ENCODE data around the gene FGGY. TPM values are rescaled to one million over a fixed set of nuclear protein-coding genes. Genes with fewer than 3 reads are reported as not detected.

Gene FGGY
- total RNA-seq, 1 experiment from 2014 or later: 12.0 TPM

DNA sequence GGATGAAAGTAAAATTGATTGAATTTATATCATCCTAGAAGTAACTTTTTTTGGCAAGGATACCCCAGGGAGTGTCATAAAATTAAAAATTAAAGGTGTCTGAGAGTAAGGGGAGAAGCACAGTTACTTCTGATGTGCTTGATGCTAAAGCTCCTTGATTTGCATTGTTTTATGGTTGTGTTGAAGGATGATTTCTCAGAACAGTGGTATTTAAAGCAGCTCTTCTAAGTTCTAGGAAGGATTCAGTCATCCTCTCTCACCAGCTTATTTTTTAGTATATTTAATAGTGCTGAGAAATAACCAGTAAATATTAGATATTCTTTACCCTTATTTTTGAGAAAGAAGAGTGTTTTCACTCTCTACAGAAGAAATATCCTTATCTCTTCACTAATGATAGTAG, 93.0 kb downstream of the FGGY start:
- Mint-ChIP-seq H3K4me1 (peaks cover 35% of the 10 kb centered on the region), H3K36me3 (no peaks in the 10 kb centered on the region), H3K27ac (no peak overlapping the region), H3K4me3 (no peak overlapping the region), H3K9me3 (peaks cover 5% of the 10 kb centered on the region; the same call in 1 of the 2 replicates), H3K27me3 (ENCODE audit: low read depth) (no peaks in the 10 kb centered on the region)
- CTCF ChIA-PET: no interaction called here
- no peak for ATAC-seq
- POLR2A ChIA-PET: no interaction called here
- TF ChIP-seq JUN (CRISPR knock-in tag; IDR thresholded peaks at IDR 0.05) (no peak), ZNF263 (CRISPR knock-in tag; IDR thresholded peaks at IDR 0.05; ENCODE audit: low read depth) (no peak), EMX1 (CRISPR knock-in tag; IDR thresholded peaks at IDR 0.05) (no peak), NR3C1 (CRISPR knock-in tag; conservative IDR thresholded peaks at IDR 0.05; ENCODE audit: low read depth) (no peak), ZNF219 (CRISPR knock-in tag; IDR thresholded peaks at IDR 0.05; ENCODE audit: borderline replicate concordance) (no peak), ZNF396 (CRISPR knock-in tag; IDR thresholded peaks at IDR 0.05; ENCODE audit: borderline replicate concordance) (no peak), FOXP1 (CRISPR knock-in tag; IDR thresholded peaks at IDR 0.05; ENCODE audit: borderline replicate concordance) (no peak), ELF4 (CRISPR knock-in tag; IDR thresholded peaks at IDR 0.05; ENCODE audit: low read depth) (no peak), FOXJ3 (CRISPR knock-in tag; IDR thresholded peaks at IDR 0.05; ENCODE audit: borderline replicate concordance) (no peak), TCF7 (CRISPR knock-in tag; IDR thresholded peaks at IDR 0.05; ENCODE audit: low read depth) (no peak), ZNF138 (CRISPR knock-in tag; conservative IDR thresholded peaks at IDR 0.05) (no peak), MYBL2 (CRISPR knock-in tag; IDR thresholded peaks at IDR 0.05) (no peak), ZNF416 (CRISPR knock-in tag; IDR thresholded peaks at IDR 0.05) (no peak), NR2C2 (CRISPR knock-in tag; IDR thresholded peaks at IDR 0.05) (no peak)
- TF ChIP-seq, protein P1, sequence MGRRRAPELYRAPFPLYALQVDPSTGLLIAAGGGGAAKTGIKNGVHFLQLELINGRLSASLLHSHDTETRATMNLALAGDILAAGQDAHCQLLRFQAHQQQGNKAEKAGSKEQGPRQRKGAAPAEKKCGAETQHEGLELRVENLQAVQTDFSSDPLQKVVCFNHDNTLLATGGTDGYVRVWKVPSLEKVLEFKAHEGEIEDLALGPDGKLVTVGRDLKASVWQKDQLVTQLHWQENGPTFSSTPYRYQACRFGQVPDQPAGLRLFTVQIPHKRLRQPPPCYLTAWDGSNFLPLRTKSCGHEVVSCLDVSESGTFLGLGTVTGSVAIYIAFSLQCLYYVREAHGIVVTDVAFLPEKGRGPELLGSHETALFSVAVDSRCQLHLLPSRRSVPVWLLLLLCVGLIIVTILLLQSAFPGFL (CRISPR knock-in tag; IDR thresholded peaks at IDR 0.05; ENCODE audit: borderline replicate concordance): no peak
- TF ChIP-seq, protein P2, sequence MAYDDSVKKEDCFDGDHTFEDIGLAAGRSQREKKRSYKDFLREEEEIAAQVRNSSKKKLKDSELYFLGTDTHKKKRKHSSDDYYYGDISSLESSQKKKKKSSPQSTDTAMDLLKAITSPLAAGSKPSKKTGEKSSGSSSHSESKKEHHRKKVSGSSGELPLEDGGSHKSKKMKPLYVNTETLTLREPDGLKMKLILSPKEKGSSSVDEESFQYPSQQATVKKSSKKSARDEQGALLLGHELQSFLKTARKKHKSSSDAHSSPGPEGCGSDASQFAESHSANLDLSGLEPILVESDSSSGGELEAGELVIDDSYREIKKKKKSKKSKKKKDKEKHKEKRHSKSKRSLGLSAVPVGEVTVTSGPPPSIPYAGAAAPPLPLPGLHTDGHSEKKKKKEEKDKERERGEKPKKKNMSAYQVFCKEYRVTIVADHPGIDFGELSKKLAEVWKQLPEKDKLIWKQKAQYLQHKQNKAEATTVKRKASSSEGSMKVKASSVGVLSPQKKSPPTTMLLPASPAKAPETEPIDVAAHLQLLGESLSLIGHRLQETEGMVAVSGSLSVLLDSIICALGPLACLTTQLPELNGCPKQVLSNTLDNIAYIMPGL (CRISPR knock-in tag; IDR thresholded peaks at IDR 0.05): no peak
- TF ChIP-seq, protein P3, sequence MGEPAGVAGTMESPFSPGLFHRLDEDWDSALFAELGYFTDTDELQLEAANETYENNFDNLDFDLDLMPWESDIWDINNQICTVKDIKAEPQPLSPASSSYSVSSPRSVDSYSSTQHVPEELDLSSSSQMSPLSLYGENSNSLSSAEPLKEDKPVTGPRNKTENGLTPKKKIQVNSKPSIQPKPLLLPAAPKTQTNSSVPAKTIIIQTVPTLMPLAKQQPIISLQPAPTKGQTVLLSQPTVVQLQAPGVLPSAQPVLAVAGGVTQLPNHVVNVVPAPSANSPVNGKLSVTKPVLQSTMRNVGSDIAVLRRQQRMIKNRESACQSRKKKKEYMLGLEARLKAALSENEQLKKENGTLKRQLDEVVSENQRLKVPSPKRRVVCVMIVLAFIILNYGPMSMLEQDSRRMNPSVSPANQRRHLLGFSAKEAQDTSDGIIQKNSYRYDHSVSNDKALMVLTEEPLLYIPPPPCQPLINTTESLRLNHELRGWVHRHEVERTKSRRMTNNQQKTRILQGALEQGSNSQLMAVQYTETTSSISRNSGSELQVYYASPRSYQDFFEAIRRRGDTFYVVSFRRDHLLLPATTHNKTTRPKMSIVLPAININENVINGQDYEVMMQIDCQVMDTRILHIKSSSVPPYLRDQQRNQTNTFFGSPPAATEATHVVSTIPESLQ (CRISPR knock-in tag; IDR thresholded peaks at IDR 0.05): no peak
- TF ChIP-seq, protein P4, sequence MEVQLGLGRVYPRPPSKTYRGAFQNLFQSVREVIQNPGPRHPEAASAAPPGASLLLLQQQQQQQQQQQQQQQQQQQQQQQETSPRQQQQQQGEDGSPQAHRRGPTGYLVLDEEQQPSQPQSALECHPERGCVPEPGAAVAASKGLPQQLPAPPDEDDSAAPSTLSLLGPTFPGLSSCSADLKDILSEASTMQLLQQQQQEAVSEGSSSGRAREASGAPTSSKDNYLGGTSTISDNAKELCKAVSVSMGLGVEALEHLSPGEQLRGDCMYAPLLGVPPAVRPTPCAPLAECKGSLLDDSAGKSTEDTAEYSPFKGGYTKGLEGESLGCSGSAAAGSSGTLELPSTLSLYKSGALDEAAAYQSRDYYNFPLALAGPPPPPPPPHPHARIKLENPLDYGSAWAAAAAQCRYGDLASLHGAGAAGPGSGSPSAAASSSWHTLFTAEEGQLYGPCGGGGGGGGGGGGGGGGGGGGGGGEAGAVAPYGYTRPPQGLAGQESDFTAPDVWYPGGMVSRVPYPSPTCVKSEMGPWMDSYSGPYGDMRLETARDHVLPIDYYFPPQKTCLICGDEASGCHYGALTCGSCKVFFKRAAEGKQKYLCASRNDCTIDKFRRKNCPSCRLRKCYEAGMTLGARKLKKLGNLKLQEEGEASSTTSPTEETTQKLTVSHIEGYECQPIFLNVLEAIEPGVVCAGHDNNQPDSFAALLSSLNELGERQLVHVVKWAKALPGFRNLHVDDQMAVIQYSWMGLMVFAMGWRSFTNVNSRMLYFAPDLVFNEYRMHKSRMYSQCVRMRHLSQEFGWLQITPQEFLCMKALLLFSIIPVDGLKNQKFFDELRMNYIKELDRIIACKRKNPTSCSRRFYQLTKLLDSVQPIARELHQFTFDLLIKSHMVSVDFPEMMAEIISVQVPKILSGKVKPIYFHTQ (CRISPR knock-in tag; IDR thresholded peaks at IDR 0.05): no peak
- TF ChIP-seq, protein P5, sequence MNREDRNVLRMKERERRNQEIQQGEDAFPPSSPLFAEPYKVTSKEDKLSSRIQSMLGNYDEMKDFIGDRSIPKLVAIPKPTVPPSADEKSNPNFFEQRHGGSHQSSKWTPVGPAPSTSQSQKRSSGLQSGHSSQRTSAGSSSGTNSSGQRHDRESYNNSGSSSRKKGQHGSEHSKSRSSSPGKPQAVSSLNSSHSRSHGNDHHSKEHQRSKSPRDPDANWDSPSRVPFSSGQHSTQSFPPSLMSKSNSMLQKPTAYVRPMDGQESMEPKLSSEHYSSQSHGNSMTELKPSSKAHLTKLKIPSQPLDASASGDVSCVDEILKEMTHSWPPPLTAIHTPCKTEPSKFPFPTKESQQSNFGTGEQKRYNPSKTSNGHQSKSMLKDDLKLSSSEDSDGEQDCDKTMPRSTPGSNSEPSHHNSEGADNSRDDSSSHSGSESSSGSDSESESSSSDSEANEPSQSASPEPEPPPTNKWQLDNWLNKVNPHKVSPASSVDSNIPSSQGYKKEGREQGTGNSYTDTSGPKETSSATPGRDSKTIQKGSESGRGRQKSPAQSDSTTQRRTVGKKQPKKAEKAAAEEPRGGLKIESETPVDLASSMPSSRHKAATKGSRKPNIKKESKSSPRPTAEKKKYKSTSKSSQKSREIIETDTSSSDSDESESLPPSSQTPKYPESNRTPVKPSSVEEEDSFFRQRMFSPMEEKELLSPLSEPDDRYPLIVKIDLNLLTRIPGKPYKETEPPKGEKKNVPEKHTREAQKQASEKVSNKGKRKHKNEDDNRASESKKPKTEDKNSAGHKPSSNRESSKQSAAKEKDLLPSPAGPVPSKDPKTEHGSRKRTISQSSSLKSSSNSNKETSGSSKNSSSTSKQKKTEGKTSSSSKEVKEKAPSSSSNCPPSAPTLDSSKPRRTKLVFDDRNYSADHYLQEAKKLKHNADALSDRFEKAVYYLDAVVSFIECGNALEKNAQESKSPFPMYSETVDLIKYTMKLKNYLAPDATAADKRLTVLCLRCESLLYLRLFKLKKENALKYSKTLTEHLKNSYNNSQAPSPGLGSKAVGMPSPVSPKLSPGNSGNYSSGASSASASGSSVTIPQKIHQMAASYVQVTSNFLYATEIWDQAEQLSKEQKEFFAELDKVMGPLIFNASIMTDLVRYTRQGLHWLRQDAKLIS (CRISPR knock-in tag; IDR thresholded peaks at IDR 0.05; ENCODE audit: borderline replicate concordance): no peak
- TF ChIP-seq, protein P6, sequence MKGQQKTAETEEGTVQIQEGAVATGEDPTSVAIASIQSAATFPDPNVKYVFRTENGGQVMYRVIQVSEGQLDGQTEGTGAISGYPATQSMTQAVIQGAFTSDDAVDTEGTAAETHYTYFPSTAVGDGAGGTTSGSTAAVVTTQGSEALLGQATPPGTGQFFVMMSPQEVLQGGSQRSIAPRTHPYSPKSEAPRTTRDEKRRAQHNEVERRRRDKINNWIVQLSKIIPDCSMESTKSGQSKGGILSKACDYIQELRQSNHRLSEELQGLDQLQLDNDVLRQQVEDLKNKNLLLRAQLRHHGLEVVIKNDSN (CRISPR knock-in tag; IDR thresholded peaks at IDR 0.05): no peak
- DNase-seq (ENCODE audit: low spot score): no peak

Measured in WTC11 (cell line).